Adipose tissue (tissue), 3 donors: ENCODE results near the gene ZNF579. TPM values are rescaled to one million over a fixed set of nuclear protein-coding genes. Genes with fewer than 3 reads are reported as not detected.
"Not testable (repeated sequence)": the region's sequence is repeated elsewhere in the genome, so short reads cannot be mapped to it uniquely, and the experiment has no call there.

Experiments used
- H3K27ac ChIP-seq: one replicate; pipeline ENCODE4 v1.5.1; 2013; ENCODE audit warnings: low read depth, low read length
- WGBS, 3 donors: extraction: QIAGEN DNeasy Blood & Tissue Kit; methylation state at CpG; one replicate each; pipeline ENCODE4 v1.1.7; 2013; 5-methylcytosine and 5-hydroxymethylcytosine counted together
- polyA plus RNA-seq, 3 donors: library from polyadenylated mRNA; stranded (reverse); fragments of 200-250 nt; gene quantifications; one replicate each; pipeline ENCODE4 v1.2.3, GENCODE V29; 2013
- donor health status: healthy with polysubstance abuse.
- donor health status: Bipolar disorder and iron deficiency.
- donor health status: healthy.

ZNF579 gene
- polyA plus RNA-seq, 3 donors = 3.7 to 7.8 (median 7.2) TPM

DNA sequence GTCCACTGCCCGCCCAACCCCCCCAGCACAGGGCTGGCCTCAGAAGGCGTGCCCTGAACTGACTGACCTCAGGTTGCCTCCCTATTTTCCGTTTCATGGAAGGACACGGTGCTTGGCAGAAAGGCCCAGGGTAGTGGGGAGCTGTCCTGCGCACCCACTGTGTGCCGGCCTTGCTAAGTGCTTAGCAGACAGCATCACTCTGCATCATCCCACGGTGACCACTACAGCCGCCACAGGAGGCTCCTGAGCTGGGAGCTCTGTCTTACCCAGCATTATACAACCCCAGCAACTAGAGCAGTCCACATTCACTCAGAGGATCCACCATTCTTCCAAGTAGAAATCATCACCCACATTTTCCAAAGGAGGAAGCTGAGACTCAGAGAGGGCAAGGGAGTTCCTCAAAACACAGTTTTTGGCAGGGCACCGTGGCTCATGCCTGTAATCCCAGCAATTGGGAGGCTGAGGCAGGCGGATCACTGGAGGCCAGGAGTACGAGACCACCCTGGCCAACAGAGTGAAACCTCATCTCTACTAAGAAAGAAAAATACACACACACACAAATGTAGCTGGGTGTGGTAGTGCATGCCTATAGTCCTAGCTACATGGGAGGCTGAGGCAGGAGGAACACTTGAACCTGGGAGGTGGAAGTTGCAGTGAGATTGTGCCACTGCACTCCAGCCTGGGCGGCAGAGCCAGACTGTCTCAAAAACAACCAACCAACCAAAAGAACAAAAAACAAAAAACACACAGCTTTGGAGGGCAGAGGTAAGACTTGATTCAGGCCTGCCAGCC is 45.3 kb downstream of the ZNF579 start:
- no peak overlapping the region for H3K27ac ChIP-seq
- 69 to 83% (median 80%) methylated on average over 12 of the region's 12 CpGs for WGBS, 3 donors

DNA sequence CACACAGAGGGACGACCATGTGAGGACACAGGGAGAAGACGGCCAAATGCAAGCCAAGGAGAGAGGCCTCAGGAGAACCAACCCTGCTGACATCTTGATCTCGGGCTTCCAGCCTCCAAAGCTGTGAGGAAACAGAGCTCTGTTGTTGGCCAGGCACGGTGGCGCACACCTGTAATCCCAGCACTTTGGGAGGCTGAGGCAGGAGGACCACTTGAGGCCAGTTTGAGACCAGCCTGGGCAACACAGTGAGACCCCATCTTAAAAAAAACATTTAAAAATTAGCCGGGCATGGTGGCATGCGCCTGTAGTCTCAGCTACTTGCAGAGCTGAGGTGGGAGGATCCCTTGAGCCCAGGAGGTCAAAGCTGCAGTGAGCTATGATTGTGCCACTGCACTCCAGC is 46.4 kb downstream of the ZNF579 start:
- not testable (repeated sequence) for H3K27ac ChIP-seq
- 83 to 88% (median 85%) methylated on average over 7 of the region's 7 CpGs for WGBS, 3 donors

GRCh38 chr19:55530996-55531395 is 49.7 kb downstream of the ZNF579 start:
- no peak overlapping the region for H3K27ac ChIP-seq
- 89 to 92% (median 91%) methylated on average over 25 to 26 of the region's 26 CpGs for WGBS, 3 donors

- 70 to 89% (median 81%) methylated on average over 40 to 56 of the region's 56 CpGs for WGBS, 3 donors
Observed at GRCh38 chr19:55529636-55530234, 50.9 kb downstream of the ZNF579 start.

DNA sequence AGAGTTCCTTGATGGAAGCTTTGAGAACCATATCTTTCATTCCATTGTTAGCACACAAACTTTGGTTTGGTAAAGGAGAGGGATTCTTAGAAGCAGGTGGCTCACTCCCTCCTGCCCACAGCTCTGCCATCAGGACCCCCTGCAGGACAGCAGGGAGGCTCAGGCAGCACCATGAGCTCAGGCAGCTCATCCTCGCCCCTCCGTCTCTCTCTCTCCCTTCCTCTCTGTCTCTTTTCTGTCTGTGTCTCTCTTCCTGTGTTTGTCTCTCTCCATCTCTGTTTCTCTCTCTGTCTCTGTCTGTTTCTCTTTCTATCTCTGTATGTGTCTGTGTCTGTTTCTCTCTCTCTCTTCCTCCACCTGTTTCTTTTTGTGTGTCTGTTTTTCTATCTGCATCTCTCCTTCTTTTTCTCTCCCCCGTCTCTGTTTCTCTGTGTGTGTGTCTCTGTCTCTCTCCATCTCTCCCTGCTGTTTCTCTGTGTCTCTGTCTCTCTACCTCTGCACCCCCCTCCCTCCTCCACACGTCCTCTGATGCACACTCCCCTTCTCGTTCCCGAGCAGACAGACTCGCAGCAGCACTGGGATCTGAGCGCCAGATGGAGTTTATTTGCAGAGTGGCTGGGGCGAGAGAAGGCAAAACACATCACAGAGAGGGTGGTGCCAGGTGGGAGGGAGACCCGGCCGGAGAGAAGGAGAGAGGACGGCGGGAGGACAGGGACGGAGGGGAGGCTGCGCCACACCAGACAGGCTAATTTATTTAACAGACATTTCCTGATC is 52.4 kb downstream of the ZNF579 start:
- no peak overlapping the region for H3K27ac ChIP-seq
- 30 to 48% (median 40%) methylated on average over 15 of the region's 15 CpGs for WGBS, 3 donors

More at GRCh38 chr19:55529636-55530234, 50.9 kb downstream of the ZNF579 start:
- no peak overlapping the region for H3K27ac ChIP-seq

DNA sequence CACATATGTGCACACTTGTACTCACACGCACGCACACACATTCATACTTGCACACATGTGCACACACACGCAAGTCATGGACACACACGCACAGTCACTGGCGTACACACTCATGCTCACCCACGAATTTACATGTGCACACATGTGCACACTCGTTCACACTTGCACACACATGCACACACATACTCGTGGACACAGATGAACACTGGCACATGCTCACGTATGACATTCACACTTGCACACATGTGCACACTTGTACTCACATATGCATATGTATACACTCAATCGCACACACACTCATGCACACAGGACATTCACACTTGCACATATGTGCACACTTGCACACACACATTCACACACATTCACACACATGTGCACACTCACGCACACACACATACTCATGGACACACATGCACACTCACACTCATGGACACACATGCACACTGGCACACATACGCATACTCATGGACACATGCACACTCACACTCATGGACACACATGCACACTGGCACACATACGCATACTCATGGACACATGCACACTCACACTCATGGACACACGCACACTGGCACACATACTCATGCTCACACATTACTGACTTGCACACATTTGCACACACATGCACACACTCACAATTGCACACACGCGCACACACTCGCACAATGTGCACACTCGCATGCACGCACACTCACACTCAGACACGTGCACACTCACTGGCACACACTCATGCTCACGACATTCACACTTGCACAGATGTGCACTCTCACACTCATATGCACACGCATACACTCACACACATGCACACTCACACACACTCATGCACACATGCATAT is 53.2 kb downstream of the ZNF579 start:
- H3K27ac ChIP-seq = no peak overlapping the region
- 82 to 86% (median 85%) methylated on average over 22 of the region's 22 CpGs for WGBS, 3 donors

Other genes with a start within 250 kb of the ZNF579 start
- 1 to 10 TPM; 5.2 to 6.6 (median 6.5) TPM for gene KMT5C, start 241.0 kb downstream of the ZNF579 start, polyA plus RNA-seq
- under 1 TPM in 2 of 3 donors, not detected in 1; 0.03 to 0.06 TPM for gene COX6B2, start 226.1 kb downstream of the ZNF579 start, polyA plus RNA-seq
- gene GARIN5B, start 217.6 kb downstream of the ZNF579 start, polyA plus RNA-seq = not detected
- gene IL11, start 210.4 kb downstream of the ZNF579 start, polyA plus RNA-seq = 1 to 10 TPM in 1 of 3 donors, under 1 TPM in 1, not detected in 1; 0.28 to 1.7 TPM
- not detected for gene TMEM190, start 204.0 kb downstream of the ZNF579 start, polyA plus RNA-seq
- gene TMEM238, start 196.6 kb downstream of the ZNF579 start, polyA plus RNA-seq = under 1 TPM in 2 of 3 donors, not detected in 1; 0.16 to 0.90 TPM
- gene RPL28, start 194.9 kb downstream of the ZNF579 start, polyA plus RNA-seq = 1,000 to 10,000 TPM in 2 of 3 donors, 100 to 1,000 TPM in 1; 888 to 2,238 (median 2,131) TPM
- gene UBE2S, start 173.1 kb downstream of the ZNF579 start, polyA plus RNA-seq = 1 to 10 TPM; 2.9 to 9.3 (median 7.4) TPM
- under 1 TPM in 2 of 3 donors, not detected in 1; 0.07 to 0.11 TPM for gene SHISA7, start 137.5 kb downstream of the ZNF579 start, polyA plus RNA-seq
- 100 to 1,000 TPM in 1 of 3 donors, 10 to 100 TPM in 2; 57.7 to 135 (median 79.6) TPM for gene ISOC2, start 119.2 kb downstream of the ZNF579 start, polyA plus RNA-seq
- not detected for gene C19orf85, start 116.1 kb downstream of the ZNF579 start, polyA plus RNA-seq
- 1 to 10 TPM; 1.9 to 5.6 (median 4.0) TPM for gene ZNF628, start 104.2 kb downstream of the ZNF579 start, polyA plus RNA-seq
- gene NAT14, start 95.7 kb downstream of the ZNF579 start, polyA plus RNA-seq = 10 to 100 TPM in 1 of 3 donors, 1 to 10 TPM in 2; 4.4 to 10.2 (median 7.7) TPM
- gene SSC5D, start 92.4 kb downstream of the ZNF579 start, polyA plus RNA-seq = 1 to 10 TPM in 2 of 3 donors, under 1 TPM in 1; 0.28 to 9.4 (median 3.9) TPM
- gene SBK2, start 43.7 kb downstream of the ZNF579 start, polyA plus RNA-seq = under 1 TPM in 2 of 3 donors, not detected in 1; 0.12 to 0.90 TPM
- 1 to 10 TPM in 2 of 3 donors, under 1 TPM in 1; 0.29 to 1.6 (median 1.2) TPM for gene SBK3, start 35.3 kb downstream of the ZNF579 start, polyA plus RNA-seq
- 1 to 10 TPM; 6.8 to 9.7 (median 8.4) TPM for gene FIZ1, start 18.7 kb upstream of the ZNF579 start, polyA plus RNA-seq
- gene ZNF524, start 19.4 kb upstream of the ZNF579 start, polyA plus RNA-seq = 10 to 100 TPM; 27.9 to 60.9 (median 35.5) TPM
- gene ZNF865, start 24.8 kb upstream of the ZNF579 start, polyA plus RNA-seq = 1 to 10 TPM; 3.8 to 6.8 (median 4.7) TPM
- gene ZNF784, start 43.7 kb upstream of the ZNF579 start, polyA plus RNA-seq = 1 to 10 TPM; 2.6 to 7.0 (median 5.2) TPM
- 10 to 100 TPM; 17.9 to 41.2 (median 26.1) TPM for gene ZNF580, start 60.2 kb upstream of the ZNF579 start, polyA plus RNA-seq
- 10 to 100 TPM; 14.3 to 24.5 (median 18.1) TPM for gene ZNF581, start 62.8 kb upstream of the ZNF579 start, polyA plus RNA-seq
- 10 to 100 TPM in 2 of 3 donors, 1 to 10 TPM in 1; 6.3 to 23.2 (median 17.8) TPM for gene CCDC106, start 67.4 kb upstream of the ZNF579 start, polyA plus RNA-seq
- gene U2AF2, start 74.2 kb upstream of the ZNF579 start, polyA plus RNA-seq = 100 to 1,000 TPM in 1 of 3 donors, 10 to 100 TPM in 2; 54.3 to 122 (median 95.0) TPM
- gene EPN1, start 94.4 kb upstream of the ZNF579 start, polyA plus RNA-seq = 100 to 1,000 TPM in 1 of 3 donors, 10 to 100 TPM in 2; 71.6 to 117 (median 89.0) TPM
- not detected for gene NLRP9, start 157.6 kb upstream of the ZNF579 start, polyA plus RNA-seq
- gene RFPL4A, start 178.2 kb upstream of the ZNF579 start, polyA plus RNA-seq = not detected
- not detected for gene RFPL4AL1, start 188.3 kb upstream of the ZNF579 start, polyA plus RNA-seq